Stomach (tissue), 4 donors: ENCODE measurements around the gene LACTB.

Experiments used
- EP300 ChIP-seq: sonication (generic); formaldehyde crosslinking; IDR thresholded peaks from one replicate; pipeline ENCODE4 v1.6.1; 2017; ENCODE audit warnings: antibody characterized with exemption
- POLR2A ChIP-seq, 4 donors: fragments of 450-650 bp; IDR thresholded peaks; one replicate each; pipeline ENCODE4 v1.6.1; 2016; ENCODE audit warnings: antibody characterized with exemption in 4 of 4, control low read depth in 2 of 4, mild to moderate bottlenecking in 1 of 4, moderate library complexity in 1 of 4
- POLR2AphosphoS5 ChIP-seq, 3 donors: sonication (generic); formaldehyde crosslinking; IDR thresholded peaks; one replicate each; pipeline ENCODE4 v1.6.1; 2016; ENCODE audit warnings: antibody characterized with exemption in 3 of 3
- TF ChIP-seq, protein P1 (sequence below), 7 experiments: fragments of 450-650 bp in 4 of 7; fragments of 200-600 bp in 3 of 7; sonication (generic) in 3 of 7; IDR thresholded peaks; one replicate each; pipeline ENCODE4 v1.5.1; 2016 to 2019; ENCODE audit warnings: antibody characterized with exemption in 7 of 7, control low read depth in 2 of 7, mild to moderate bottlenecking in 1 of 7

DNA sequence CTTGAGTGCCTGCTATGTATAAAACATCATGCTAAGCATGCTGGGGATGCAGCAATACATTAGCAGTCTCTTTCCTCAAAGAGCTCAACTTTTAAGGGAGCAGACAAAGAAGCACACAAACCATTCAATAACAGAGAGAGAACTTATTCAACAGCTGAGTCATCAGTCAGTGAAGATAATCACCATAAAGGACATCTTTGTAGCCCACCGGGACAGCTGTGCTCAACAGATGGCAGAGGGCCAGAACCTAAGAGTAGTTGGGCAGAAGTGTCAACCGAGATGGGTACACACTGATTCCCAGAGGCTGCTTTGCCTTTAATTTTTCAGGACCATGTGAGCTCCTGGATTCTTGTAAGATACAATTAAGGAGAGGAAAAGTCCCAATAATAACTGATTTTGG is 63.5 kb downstream of the LACTB start:
- no peak for TF ChIP-seq EP300
- TF ChIP-seq, protein P1, sequence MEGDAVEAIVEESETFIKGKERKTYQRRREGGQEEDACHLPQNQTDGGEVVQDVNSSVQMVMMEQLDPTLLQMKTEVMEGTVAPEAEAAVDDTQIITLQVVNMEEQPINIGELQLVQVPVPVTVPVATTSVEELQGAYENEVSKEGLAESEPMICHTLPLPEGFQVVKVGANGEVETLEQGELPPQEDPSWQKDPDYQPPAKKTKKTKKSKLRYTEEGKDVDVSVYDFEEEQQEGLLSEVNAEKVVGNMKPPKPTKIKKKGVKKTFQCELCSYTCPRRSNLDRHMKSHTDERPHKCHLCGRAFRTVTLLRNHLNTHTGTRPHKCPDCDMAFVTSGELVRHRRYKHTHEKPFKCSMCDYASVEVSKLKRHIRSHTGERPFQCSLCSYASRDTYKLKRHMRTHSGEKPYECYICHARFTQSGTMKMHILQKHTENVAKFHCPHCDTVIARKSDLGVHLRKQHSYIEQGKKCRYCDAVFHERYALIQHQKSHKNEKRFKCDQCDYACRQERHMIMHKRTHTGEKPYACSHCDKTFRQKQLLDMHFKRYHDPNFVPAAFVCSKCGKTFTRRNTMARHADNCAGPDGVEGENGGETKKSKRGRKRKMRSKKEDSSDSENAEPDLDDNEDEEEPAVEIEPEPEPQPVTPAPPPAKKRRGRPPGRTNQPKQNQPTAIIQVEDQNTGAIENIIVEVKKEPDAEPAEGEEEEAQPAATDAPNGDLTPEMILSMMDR (IDR thresholded peaks at IDR 0.05): no peak
- no peak for TF ChIP-seq POLR2A (IDR thresholded peaks at IDR 0.05)
- no peak for TF ChIP-seq POLR2AphosphoS5 (IDR thresholded peaks at IDR 0.05)
